Activated CD8-positive, alpha-beta T cell treated with anti-CD3 and anti-CD28 coated beads for 36 hours (primary cell): Measurements from ENCODE around the gene ATAD5. TPM values are rescaled to one million over a fixed set of nuclear protein-coding genes. Genes with fewer than 3 reads are reported as not detected.

Experiments used
- ATAC-seq: fragments of 200-7000 bp; cut with Tn5 transposase; one replicate; pipeline ENCODE4 v1.10.0; 2021; ENCODE audit warnings: mild to moderate bottlenecking, moderate library complexity
- CTCF ChIA-PET: fragments of 350-600 bp; sonication (Branson Sonifier 250); formaldehyde crosslinking; loops from one replicate; lab custom pipeline; 2021; ENCODE audit warnings: antibody characterized with exemption; lab: Charles Lee
- POLR2A ChIA-PET: fragments of 350-600 bp; sonication (Branson Sonifier 250); formaldehyde crosslinking; loops from one replicate; lab custom pipeline; 2021; ENCODE audit warnings: antibody characterized with exemption; lab: Charles Lee
- DNase-seq: peaks from one replicate; pipeline ENCODE4 v3.0.0-alpha.2; 2020
- H3K27ac Mint-ChIP-seq: one replicate; pipeline ENCODE4 v1.8.0; 2021; ENCODE audit warnings: mild to moderate bottlenecking, mixed read lengths
- H3K27me3 Mint-ChIP-seq: one replicate; pipeline ENCODE4 v1.8.0; 2021; ENCODE audit warnings: mixed read lengths
- H3K36me3 Mint-ChIP-seq: one replicate; pipeline ENCODE4 v1.8.0; 2021; ENCODE audit warnings: low read depth, mixed read lengths
- H3K4me1 Mint-ChIP-seq: one replicate; pipeline ENCODE4 v1.8.0; 2021; ENCODE audit warnings: low read depth, mixed read lengths
- H3K4me3 Mint-ChIP-seq: one replicate; pipeline ENCODE4 v1.8.0; 2021; ENCODE audit warnings: mild to moderate bottlenecking, moderate library complexity, mixed read lengths
- H3K9me3 Mint-ChIP-seq: one replicate; pipeline ENCODE4 v1.8.0; 2021; ENCODE audit warnings: mixed read lengths
- CTCF ChIP-seq: fragments of 200-600 bp; IDR thresholded peaks from one replicate; pipeline ENCODE4 v1.8.0; 2022; ENCODE audit warnings: antibody characterized with exemption, mild to moderate bottlenecking
- intact Hi-C: fragments of 100-400 bp; cut with micrococcal nuclease; formaldehyde crosslinking; loops from one replicate; pipeline ENCODE4 v1.10.0; 2022
- total RNA-seq, 2 experiments: library from RNA; stranded (reverse); gene quantifications; one replicate each; pipeline ENCODE4 v1.2.3, GENCODE V29; 2021

The ATAD5 gene
- total RNA-seq, 2 experiments from 2014 or later: 34.5 to 35.0 TPM

GRCh38 chr17:30939051-30939689, 107.4 kb downstream of the ATAD5 start:
- ChIA-PET POLR2A (interaction anchor here (0.7 to 1.7 kb wide), 2 partner anchors 33 to 614 kb away, joined by 3 to 4 read pairs; partner anchors contain the start of gene TEFM), CTCF (interaction anchor here (0.8 to 1.0 kb wide), 2 partner anchors 31 to 32 kb away, joined by 3 read pairs; partner anchors contain the start of gene RNF135)
- Mint-ChIP-seq H3K9me3 (no peaks in the 10 kb centered on the region), H3K4me1 (no peaks in the 10 kb centered on the region), H3K36me3 (no peaks in the 10 kb centered on the region), H3K27ac (no peak overlapping the region), H3K4me3 (no peak overlapping the region), H3K27me3 (no peaks in the 10 kb centered on the region)
- peak; percentile 17 for DNase-seq
- no peak for ATAC-seq
- TF ChIP-seq CTCF: no peak
- intact Hi-C loops: no loop called here

- DNase-seq (no peak), ATAC-seq (no peak)
- no peaks in the 10 kb centered on the region for H3K4me1 Mint-ChIP-seq
- H3K27me3 Mint-ChIP-seq: no peaks in the 10 kb centered on the region
- H3K36me3 Mint-ChIP-seq: no peaks in the 10 kb centered on the region
- no peak overlapping the region for H3K4me3 Mint-ChIP-seq
- CTCF ChIA-PET: no interaction called here
- no peak overlapping the region for H3K27ac Mint-ChIP-seq
- no peak for TF ChIP-seq CTCF
- no peaks in the 10 kb centered on the region for H3K9me3 Mint-ChIP-seq
- POLR2A ChIA-PET: no interaction called here
- intact Hi-C loops: no loop called here
These were observed 110.7 kb downstream of the ATAD5 start for GRCh38 chr17:30942308-30943079.

Other genes starting within 250 kb of the ATAD5 start
- 10 to 100 TPM; 40.3 to 42.5 TPM for gene CRLF3, start 7.3 kb upstream of the ATAD5 start, total RNA-seq
- gene TEFM, start 74.3 kb downstream of the ATAD5 start, total RNA-seq: 10 to 100 TPM in 1 of 2 experiments, 1 to 10 TPM in 1; 9.7 to 12.6 TPM
- gene ADAP2, start 90.0 kb downstream of the ATAD5 start, total RNA-seq: 1 to 10 TPM in 1 of 2 experiments, under 1 TPM in 1; 0.92 to 1.5 TPM
- gene RNF135, start 139.1 kb downstream of the ATAD5 start, total RNA-seq: 1 to 10 TPM; 5.4 to 6.6 TPM